HG03159 (cell line): ENCODE results near the gene CBLB.
"Not testable (repeated sequence)": the region's sequence is repeated elsewhere in the genome, so short reads cannot be mapped to it uniquely, and the experiment has no call there.

ENCODE experiments used
- ATAC-seq: cut with Tn5 transposase; IDR thresholded peaks from one replicate; pipeline ENCODE4 v1.9.1; 2021; ENCODE audit warnings: mild to moderate bottlenecking, moderate library complexity; ENCODE audit not compliant: unreplicated experiment

Gene CBLB

DNA sequence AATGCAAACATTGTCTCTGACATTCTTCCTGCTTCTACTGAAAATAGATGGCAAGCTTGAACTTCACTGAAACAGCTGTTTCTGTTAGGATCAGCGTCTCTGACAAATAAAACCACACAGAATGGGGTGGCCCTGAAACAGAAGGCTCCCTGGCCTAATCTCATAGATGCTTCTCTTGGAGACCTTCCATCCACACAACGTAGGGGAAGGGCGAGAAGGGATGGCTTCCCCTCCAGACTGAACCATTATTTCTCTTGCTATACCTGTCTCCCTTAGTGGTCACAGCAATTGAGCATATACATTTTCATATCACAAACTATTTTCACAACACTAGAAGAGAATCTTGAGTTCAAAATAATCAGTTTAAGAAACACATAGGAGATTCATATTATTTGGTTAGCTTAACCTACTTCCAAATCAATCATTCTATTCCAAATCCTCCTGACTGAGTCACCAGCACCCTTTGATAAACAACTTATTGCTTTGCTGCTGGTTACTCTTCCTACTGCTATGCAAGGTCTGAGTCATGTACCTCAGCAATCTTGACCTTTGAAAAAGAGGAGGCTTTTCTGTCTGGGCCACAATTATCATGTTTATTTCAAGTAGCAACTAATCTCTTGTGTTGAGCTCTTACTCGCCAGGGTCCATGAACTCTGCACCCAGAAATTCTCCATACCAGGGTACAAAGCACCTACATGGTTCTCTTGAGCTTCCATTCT lies 45.5 kb downstream of the CBLB start:
- no peak for ATAC-seq

GRCh38 chr3:105822171-105823123 lies 46.4 kb downstream of the CBLB start:
- no peak for ATAC-seq

- no peak for ATAC-seq
These were observed 47.4 kb downstream of the CBLB start for GRCh38 chr3:105821433-105821832.

DNA sequence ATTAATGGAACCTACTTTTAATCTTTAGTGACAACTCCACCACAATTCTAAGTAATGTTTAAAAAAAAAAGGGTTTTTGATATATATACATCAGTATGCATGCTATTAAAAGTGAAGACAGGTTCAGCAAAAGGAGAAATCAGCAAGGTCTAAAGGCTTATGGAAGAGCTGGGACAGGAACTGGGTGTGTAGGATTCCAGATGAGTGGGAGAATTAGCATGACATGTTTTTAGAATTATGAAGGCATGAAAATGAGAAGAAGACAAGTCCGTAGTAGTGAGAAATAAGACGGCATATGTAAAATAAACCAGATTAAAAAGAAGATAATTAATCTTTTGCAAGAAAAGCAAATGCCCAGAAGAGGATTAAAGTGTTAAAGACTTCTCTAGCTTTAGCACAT lies 52.0 kb downstream of the CBLB start:
- no peak for ATAC-seq

GRCh38 chr3:105815331-105815730 lies 53.5 kb downstream of the CBLB start:
- ATAC-seq = not testable (repeated sequence)

DNA sequence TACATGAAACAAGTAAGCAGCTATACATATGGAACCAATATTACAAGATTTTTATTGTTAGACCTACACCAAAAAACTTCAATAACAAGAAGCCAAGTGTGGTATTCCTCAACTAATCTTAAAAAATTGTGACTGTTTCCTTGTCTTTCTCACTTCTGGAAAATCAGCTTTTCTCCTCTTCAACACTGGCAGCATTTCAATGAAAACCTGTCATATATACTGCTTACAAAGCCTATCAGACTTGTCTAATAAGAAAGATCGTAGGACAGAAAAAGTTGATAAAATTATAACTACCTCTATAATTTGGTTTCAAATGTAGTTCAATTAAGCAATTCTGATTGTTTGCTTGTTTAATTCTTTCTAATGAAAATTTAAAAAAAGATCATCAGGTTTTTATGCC lies 55.1 kb downstream of the CBLB start:
- no peak for ATAC-seq

DNA sequence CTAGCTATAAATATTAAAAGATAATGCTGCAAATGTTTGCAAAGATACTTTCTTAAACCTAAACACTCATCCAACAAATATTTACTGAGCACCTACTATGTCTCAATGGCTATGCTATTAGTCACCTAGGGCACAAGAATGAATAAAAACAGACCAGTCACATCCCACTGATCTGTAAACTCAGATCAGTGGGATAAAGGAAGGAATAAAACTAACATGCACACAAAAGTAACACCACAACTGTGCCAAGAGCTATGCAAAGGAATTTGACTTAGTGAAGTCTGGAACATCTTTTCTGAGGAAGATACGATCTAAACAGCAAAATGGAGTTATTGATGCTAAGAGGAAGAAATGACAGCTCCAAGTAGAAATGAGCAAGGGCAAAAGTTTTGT lies 56.6 kb downstream of the CBLB start:
- ATAC-seq = no peak

- no peak for ATAC-seq
These were observed 57.2 kb downstream of the CBLB start for GRCh38 chr3:105811518-105812193.

DNA sequence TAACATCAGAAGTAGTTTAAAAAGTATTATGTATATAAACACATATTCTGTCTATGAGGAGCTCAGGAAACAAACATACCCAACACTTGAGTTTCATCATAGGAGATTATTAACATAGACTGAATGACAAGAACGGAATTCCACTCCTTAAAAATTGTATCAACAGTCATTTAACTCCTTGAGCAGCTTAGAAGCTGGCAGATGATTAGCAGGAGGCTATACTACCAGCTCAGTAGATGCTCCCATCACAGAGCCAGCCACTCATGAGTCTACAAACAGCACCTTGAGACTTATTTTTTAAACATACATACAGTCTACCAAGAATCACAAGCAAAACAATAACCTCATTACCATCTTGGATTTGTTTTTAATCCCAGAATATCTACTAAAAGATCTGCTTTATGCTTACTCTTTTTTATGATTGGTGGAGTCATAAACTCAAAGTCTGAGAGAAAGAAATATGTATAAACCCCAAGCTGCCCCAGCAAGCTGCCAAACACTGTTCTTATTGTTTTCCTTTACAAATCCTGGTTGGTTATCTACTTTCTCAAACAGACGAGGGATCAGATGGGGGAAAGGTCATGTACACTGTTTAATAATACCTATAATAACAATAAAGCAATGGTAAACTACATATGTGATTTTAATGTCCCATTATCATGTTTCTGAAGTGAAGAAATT lies 59.5 kb downstream of the CBLB start:
- ATAC-seq = no peak

DNA sequence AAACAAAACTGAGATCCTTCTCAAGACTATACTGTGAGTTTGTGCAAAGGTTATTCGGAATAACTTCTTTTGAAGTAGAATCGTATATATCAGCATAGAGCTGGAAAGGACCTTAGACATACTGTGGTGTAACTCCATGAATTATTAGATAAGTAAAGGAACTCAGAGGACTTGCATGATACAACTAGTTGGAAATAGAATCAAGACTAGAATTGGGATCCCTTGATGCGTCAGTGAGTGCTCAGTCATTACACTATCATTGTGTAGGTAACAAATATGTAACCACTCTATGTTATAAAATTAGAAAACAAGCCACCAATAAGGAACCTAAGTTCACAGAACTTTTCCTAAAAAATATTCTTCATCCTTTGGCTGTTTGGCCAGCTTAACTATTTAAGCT lies 61.1 kb downstream of the CBLB start:
- no peak for ATAC-seq

- ATAC-seq = no peak
These were observed 61.7 kb downstream of the CBLB start for GRCh38 chr3:105807146-105807545.

- ATAC-seq = no peak
These were observed 62.5 kb downstream of the CBLB start for GRCh38 chr3:105806359-105806758.

GRCh38 chr3:105805404-105805803 lies 63.4 kb downstream of the CBLB start:
- no peak for ATAC-seq

GRCh38 chr3:105802118-105802706 lies 66.6 kb downstream of the CBLB start:
- ATAC-seq = no peak

DNA sequence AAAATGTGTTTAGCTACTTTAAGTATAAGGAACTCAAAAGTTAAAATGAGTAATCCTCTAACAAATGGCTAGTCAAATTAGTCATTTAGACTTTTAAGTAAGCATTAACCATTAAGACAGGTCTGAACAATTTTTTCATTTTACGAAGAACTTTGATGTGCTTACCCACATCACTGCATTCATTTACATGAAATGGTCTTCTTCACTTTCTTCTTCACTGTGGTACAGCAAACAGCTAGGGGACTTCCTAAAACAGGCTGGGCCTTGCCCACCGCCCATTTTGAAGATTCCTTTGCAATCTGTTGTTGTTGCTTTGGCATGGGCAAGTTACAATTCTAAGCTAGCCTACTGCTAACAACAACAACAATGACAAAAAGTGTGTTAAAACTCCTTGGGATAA lies 67.4 kb downstream of the CBLB start:
- ATAC-seq = no peak

- no peak for ATAC-seq
These were observed 68.5 kb downstream of the CBLB start for GRCh38 chr3:105800320-105800719.

DNA sequence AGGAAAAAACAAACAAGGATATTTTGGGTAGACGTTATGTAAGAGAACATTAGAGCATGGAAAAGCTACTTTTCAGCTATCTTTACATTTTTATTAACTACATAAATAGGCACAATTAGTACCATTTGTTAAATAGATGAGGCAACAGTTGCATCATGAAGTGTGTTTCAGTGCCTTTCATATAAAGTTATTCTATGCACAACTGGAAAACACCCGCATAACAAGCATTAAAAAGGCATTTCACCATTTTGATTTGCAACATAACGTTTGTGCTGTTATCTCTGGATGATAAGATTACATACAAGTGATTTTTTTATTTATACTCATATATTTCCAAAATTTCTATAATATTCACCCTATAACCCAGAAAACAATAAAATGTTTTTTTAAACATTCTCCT lies 69.5 kb downstream of the CBLB start:
- ATAC-seq = no peak

DNA sequence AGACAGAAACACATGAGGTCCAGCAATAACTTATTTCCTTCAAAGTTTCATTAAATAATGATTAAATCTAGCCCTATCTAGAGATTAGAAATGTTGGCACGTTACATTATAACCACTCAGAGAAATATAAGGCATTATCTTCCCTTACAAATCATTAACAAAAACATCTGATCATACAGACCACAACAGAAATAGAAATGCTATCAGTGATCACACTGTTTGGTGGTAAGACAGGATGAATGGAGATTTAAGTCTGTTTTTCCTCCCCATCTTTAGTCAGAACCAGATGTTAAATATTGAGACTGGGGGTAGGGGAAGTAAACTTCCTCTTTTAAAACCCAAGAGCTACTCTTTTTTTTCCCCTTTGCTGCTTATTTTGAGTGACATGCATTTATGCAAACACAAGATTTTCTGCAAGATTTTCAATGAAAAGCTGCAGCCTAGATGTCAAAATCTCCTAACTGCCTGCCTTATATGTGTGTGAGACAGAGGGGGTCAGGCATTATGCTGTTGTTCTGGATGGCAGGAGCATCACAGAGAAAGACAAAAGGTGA lies 70.4 kb downstream of the CBLB start:
- ATAC-seq = peak; percentile 92

GRCh38 chr3:105793040-105793439 lies 75.8 kb downstream of the CBLB start:
- ATAC-seq = no peak
